HG03342 (cell line): Measurements from ENCODE around the gene IFNK.

Experiments
- ATAC-seq: cut with Tn5 transposase; IDR thresholded peaks from one replicate; pipeline ENCODE4 v1.9.1; 2021; ENCODE audit warnings: mild to moderate bottlenecking, moderate library complexity; ENCODE audit not compliant: unreplicated experiment

Gene IFNK

DNA sequence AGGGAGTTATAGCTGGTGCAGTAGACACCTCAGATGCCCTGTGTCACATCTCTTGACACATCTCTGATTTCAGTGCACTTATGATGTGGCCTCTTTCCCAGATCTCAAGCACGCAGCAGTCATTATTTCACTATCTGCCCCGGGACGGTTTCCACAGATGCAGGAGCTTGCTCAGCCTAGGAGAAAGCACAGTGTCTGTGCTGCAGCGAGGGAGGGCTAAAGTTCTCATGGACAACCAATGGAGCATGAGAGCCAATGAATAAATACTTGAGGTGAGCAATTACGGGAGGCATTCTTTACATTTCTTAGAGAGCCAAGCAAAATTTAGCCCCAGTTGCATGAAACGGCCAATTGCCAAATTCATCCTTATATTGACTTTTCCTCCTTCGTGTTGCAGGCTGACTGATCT is 12.9 kb downstream of the IFNK start:
- no peak for ATAC-seq

DNA sequence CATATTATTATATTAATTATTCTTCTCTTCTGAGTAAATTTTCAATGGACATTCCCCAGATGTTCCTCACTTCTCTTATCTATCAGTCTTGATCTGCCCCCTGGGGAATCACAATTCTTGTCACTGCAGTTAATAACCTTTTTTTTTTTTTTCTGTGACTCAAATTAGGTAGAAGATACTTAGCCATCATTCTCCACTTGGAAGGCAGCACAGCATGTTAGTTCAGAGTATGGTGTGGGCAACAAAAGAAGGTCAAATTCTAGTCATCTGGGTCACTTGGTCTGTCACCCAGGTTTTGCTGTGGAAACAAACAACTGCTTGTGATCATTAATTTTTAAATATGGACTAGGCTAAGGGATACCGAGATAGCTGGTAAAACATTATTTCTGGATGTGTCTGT is 13.7 kb downstream of the IFNK start:
- no peak for ATAC-seq

DNA sequence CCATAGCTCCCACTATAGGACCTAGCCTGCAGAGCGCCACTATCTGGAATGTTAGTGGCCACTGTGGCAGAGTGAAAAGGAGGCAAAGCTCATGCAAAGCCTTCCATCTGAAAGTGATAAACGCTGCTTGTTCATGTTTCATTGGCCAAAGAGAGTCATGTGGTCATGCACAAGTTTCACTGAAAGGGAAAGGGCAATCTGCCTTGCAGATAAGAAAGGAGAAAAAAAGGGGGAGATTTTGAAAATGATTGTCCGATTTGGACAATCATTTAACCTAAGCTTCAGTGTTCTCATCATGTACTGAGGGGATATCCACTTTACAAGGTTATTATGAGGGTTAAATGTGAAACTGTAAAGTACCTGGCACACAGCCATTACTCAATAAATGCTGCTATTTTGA is 14.6 kb downstream of the IFNK start:
- peak; percentile 47 for ATAC-seq

DNA sequence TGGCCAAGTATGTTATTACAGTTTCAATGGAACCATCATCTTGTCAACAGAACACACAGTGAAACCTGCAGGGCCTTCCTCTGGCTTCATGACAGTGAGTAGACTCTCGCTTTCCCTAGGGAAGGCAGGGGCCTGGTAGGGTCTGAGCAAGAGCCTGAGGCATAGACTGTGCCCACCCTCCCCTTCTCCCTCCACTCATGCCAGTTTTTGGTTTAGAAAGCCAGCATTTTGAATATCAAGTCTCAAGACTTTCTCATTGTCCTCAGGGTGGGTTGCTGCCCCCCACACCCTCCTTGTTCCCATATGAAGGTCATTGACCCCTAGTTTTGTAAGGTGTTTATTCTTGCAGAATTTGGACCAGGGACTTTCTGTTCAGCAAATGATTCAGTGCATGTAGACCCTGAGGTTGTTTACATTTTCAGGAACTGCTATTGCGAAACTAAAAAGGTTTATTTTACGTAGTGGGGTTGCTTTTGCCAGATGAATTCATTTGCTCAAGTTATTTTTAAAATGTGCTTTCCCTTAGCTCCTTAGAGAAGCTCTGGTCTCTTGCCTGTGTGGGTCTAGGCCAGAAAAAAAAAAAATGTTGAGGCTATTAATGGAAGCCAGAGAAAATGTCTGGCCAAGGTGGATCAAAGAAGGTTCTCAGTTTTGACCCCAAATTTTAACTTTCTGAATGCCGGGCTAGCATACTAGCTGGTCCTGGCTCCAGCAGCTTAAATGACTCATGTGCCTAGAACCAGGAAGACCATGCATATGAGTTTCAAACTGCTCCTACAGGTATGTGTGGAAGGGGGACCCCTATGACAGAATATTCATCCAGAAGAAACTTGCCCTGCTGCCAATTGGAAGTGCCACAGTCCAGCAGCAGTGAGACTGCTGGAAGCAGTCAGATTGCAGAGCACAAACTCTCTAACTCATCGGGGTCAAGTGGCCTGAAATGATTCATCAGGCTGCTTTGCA is 15.7 kb downstream of the IFNK start:
- peak; percentile 39 for ATAC-seq

DNA sequence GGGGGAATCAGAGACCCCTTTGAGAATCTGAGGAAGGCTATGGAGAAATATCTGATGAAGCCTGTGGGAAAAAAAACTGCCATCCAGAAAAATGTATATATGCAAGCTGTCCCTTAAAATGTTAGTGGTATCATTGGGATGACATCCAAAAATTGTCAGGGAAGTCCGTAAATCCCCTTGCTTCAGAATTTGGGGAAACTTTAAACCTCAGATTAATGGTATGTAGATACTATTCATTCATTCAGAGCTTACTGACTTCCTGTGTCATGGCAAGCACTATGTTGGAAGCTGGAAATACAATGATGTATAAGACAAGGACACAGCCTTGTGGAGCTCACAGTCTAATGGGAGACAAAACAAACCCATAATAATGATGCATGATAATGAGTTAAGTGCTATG is 16.4 kb downstream of the IFNK start:
- ATAC-seq = no peak

DNA sequence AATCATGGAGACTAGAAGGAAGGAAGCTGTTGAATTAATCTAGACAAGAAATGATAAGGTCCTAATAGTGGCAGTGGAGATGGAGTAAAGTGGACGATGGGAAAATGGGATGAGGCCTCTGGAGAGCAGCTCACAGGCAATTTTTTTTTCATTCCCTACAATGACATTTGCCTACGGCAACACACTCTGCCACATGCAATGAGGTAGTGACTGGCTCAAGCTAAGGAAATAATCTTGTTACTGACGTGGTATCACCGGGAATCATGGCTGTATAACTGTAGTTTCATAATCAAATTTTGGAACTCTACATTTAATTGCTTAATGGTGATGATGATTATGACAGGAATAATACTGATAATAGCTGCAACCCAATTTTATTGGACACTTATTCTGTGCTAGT is 17.6 kb downstream of the IFNK start:
- no peak for ATAC-seq

DNA sequence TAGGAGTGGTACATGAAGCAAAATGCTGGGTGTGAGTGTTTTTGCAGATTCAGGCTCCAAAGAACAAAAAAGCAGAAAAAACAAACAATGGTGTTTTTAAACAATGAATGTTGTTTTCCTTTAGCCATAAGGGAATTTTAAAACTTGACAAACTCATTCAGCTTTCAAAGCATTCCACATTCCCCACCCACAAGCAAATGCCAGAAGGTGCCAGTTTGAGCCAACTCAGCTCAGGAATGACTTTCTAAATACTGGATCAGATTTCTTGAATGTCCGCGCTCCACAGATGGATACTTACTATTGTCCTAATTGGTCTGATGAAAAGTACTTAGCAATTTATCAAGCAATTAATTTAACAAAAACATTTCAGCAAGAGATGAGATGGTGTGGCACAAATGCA is 18.4 kb downstream of the IFNK start:
- no peak for ATAC-seq

DNA sequence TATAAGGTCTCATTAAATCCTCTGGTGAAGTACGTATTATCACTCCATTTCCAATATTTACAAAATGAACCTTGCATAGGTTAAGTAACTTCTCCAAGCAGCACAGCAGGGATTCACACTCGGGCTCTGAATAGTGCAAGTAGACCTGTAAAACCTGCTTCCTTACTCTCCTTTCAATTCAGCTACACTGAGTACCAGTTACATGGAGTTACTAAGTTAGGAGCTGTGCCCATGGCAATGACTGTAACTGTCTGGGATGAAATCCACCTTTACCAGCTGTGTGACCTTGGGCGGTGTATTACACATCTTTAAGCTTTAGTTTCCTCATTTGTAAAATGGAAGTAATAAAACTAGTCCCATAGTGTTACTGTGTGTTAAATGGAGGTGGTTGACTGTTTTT is 21.4 kb downstream of the IFNK start:
- no peak for ATAC-seq

DNA sequence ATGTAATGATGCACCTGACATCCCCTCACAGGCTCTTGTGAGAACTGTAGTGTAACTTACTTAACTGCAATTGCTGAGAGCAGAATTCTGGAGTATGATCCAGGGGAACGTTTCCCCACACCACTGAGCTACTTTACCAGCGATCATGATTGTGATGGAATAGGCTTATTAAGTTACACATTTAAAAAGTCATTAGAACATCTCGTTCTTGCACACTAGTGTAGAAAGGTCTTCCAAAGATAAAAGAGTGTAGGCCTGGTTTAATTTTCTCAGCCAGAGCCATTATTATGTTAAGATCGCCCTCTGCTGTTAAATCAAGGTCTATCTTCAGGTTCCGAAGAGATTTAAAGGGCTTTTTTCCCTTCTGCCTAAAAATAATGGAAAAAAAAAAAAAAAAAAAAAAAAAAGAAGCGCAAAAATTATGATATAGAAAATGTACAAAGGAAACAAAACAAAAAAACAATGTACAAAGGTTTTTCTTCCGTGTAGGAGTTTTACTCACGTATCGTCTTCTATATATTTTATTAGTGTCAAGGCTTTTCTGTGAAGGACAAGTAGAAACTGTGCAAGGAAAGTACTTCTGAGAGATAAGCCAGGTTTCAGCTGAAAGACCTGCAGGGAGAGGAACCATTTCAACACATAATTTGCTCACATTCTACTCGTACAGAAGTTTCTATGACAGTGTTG is 24.1 kb downstream of the IFNK start:
- no peak for ATAC-seq

DNA sequence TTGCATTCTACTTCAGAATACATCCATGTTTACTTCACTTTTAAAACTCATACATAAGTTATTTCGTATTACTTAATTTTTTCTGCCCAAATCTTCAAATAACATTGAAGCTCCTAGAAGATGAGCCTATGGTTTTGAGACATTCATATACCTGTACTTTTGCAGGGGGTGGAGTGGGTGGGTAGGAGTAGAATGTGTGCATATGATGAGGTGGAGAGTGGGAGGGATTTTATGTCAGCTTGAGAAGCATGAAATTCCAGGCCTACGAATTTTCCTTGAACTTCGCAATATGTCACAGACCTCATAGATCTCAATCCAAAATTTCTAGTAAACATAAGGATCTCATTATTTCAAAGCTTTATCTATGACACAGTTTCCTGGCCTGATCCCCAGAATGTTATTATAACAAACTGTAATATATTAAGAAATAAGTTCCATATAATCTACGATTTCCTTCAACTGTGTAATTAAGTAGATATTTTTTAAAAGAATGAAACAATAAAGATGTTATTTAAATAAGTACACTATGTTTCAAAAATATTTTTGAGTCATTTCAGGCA is 25.2 kb downstream of the IFNK start:
- ATAC-seq = no peak

DNA sequence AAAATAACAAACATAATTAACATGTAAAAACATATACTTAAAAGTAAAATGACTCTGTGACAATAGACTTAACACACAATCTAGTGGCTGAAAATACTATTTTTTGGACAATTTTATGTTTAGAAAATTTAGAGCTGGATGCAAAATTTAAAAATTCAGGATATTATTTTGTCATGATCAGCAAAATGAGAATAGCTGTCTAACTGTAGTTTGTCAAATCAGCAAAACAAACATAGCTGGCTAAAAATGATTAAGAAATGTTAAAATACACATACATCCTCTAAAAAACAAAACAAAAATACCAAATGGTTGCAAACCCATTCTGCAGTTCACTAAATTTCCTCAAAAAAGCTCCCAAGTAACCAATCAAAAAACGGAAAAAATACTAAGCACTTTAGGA is 30.6 kb downstream of the IFNK start:
- ATAC-seq = no peak

DNA sequence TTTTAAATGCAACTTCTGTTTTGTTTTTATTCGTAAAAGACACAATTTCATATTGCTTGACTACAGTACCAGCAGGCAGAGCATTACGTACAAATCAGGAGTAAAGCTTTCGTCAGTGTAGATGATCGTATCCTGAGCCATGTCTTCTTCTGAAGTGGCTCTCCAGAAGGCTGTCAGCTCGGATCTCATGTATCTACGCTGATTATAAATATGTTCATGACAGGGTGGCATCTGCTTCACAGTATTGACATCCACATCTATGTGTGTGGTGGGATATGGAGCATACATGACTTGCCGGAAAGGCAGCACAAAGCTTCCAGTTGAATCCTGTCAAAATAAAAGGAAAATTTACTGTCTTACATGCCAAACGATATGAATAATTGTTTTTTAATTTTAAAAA is 32.4 kb downstream of the IFNK start:
- ATAC-seq = no peak

DNA sequence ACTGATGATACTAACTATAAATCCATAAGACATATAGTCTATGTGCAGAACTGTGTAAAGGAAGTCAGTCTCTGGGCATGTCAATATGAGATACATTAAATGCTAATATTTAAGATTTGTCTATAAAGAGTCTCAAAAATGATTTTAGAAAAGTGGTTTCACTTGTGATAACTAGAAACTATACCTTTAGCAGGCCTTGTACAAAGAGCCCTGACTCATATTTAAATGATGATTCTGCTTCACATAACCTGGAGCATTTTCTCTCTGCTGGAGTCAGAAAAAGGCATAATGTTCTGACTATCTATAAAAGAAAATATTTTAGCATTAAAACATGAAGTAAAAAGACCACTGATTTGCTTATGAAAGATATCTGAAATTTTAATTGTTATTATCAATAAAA is 34.2 kb downstream of the IFNK start:
- ATAC-seq = no peak

DNA sequence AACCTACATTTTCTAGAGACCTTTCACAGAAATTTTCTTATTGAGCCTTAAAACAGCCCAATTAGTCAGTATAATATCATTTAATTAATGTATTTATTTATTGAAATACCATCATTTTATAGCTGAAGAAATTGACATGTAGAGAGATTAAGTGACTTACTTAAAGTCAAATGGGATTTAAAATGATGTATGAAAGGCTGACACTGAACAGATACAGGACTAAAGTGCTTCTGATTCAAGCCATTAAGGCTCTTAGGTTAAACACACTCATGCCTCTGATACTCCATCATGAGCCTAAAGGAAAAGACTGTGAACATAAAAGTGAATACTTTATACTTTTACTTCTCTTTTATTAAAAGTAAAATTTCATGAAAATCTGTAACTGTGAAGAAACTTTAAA is 36.4 kb downstream of the IFNK start:
- ATAC-seq = no peak

DNA sequence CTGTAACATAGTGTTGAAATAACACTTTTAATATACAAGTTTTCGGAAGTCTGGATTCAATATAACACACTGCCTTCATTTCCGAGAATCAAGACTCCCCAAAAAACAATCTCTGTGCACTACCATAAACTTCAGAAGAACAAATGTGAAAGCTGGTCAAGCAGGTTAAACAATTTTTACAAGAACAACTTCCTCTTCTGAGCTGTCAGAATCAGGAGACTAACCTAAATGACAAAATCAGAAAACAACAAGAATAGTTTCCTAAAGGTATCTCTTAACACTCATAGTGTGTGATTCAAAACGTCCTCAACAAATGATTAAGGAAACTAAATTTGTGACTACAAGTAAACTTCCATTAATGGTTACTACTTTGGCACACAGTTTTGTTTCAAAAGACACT is 37.6 kb downstream of the IFNK start:
- peak; percentile 50 for ATAC-seq

DNA sequence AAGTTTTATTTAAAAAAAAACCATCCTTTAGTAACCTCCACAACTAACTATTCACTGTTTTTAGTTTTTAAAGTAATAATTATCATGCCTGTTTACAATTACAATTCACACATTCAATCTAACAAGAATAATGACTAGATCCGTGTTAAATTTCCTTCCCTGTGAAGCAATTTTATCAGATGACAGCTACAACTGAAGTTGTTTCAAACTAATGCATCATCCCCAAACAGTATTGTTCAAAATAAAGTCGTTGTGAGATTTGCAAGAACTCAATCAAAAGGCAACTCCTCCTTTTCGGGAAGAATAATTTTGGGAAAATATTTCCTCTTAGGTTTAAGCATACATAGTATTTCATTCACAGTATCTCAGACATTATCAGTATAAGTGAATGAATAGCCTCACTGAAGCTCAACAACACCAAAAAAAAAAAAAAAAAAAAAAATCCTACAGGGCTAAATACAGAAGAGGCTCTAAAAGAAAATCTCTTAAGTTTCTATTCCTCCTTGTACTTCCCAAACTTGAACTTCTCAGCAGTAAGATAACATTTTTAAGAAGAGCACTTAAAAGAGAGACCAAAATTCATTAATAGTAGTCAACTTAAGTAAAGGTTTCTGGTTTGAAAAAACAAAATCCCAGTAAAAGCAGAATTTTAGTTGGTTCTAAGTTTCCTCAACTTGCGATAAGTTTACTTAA is 39.8 kb downstream of the IFNK start:
- ATAC-seq = no peak

DNA sequence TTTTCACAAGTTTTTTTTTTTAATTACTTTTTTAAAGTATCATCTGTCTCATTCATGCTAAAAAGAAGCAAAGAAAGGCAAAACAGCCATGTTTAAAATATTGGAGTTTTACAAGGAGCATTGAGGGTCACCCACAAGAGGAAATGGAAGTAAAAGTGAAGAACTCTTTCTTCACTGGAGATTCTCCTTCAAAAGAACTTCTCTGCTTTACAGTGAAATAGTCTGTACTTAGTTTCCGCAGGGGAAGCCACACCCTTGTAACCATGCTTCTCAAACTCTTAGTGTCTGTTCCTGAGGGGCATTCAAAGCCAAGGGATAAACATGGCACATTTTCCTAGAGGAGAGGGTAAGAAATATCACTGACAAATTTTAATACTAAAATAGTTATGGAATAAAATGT is 40.6 kb downstream of the IFNK start:
- ATAC-seq = peak; percentile 37

DNA sequence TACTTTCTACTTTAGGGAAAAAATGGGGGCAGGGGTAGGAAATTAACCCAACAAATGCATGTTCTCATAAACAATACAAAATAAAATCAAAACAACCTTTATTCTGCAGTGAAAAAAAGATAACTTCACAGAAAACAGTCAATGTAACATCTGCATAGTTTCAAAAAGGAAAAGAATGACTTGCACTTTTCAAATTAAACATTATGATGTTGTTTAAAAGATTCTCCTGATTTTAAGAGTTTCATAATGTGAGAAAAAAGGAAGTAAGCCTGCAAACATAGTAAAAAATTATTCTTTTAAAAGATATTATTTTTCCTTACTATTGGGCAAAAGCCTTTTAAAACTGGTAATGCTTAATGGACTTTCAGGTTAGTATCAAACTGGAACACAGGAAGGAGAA is 41.6 kb downstream of the IFNK start:
- no peak for ATAC-seq

DNA sequence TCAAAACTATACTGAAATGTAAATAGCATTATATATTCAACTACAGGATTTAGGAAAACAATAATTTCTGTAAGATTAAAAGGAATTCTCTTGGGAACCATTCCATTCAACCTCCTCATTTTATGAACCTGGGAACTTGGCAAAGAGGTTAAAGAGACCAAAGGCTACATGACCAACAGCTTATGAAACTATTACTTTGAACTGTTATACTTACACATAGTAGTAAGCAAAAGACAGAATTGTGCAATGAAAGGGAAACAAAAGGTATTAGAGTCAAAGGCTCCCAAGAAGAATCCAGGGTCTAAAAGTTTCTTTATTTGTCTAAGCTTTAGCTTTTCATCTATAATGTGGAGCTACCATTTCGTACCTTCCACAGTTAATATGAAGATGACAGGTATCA is 42.0 kb downstream of the IFNK start:
- ATAC-seq = no peak

DNA sequence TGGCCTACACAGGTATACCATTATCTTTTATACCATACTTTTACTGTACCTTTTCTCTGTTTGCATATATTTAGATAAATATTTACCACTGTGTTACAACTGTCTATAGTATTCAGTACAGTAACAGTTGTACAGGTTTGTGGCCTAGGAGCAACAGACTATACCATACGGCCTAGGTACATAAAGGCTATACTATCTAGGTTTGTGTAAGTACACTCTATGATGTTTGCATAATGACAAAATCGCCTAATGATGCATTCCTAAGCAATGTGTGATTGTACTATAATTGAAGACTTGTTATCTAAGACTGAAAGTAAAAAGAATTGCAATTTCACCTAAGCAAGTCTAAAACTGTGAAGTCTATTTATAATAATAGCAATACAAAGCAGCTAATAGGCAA is 45.3 kb downstream of the IFNK start:
- ATAC-seq = no peak

DNA sequence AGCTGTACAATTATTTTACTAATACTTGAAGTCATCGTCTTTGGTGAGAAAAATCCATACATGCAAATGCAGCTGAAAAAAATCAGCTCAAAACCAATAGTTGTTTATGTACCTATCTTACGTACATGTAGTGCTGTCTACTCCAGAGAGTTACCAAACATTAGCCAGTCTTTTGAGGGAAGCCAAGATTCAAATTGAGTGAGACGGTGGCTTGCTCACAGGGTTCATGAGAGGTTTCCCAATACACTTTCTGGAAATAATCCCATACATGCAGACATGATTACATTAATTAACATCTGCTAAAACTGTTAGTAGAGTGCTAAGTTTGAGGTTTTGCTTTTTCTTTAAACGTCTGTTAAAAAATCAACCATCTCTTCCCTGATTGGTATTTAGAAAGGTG is 46.9 kb downstream of the IFNK start:
- ATAC-seq = no peak
